Nephron progenitor cell (in vitro differentiated cells): Measurements from ENCODE around the gene LAMA4.

ENCODE experiments used
- DNase-seq: peaks from one replicate; pipeline ENCODE4 v3.0.0; 2021
- H3K27ac Mint-ChIP-seq: 2 replicates; pipeline ENCODE4 v1.8.0; 2021; ENCODE audit warnings: mild to moderate bottlenecking, moderate library complexity, mixed read lengths
- H3K27me3 Mint-ChIP-seq: 2 replicates; pipeline ENCODE4 v1.8.0; 2021; ENCODE audit warnings: mild to moderate bottlenecking, low read depth, mixed read lengths; ENCODE audit not compliant: poor library complexity
- H3K36me3 Mint-ChIP-seq: 2 replicates; pipeline ENCODE4 v1.8.0; 2021; ENCODE audit warnings: low read depth, mixed read lengths
- H3K4me1 Mint-ChIP-seq: 2 replicates; pipeline ENCODE4 v1.8.0; 2021; ENCODE audit warnings: mixed read lengths
- H3K4me3 Mint-ChIP-seq: 2 replicates; pipeline ENCODE4 v1.8.0; 2021; ENCODE audit warnings: mild to moderate bottlenecking, moderate library complexity, mixed read lengths
- H3K9me3 Mint-ChIP-seq: 2 replicates; pipeline ENCODE4 v1.8.0; 2021; ENCODE audit warnings: mild to moderate bottlenecking, moderate library complexity, mixed read lengths
- TF ChIP-seq, protein P1 (sequence below): fragments of 200-600 bp; sonication (generic); IDR thresholded peaks from 2 replicates; pipeline ENCODE4 v1.5.0; 2021; ENCODE audit warnings: antibody characterized with exemption

The LAMA4 gene

DNA sequence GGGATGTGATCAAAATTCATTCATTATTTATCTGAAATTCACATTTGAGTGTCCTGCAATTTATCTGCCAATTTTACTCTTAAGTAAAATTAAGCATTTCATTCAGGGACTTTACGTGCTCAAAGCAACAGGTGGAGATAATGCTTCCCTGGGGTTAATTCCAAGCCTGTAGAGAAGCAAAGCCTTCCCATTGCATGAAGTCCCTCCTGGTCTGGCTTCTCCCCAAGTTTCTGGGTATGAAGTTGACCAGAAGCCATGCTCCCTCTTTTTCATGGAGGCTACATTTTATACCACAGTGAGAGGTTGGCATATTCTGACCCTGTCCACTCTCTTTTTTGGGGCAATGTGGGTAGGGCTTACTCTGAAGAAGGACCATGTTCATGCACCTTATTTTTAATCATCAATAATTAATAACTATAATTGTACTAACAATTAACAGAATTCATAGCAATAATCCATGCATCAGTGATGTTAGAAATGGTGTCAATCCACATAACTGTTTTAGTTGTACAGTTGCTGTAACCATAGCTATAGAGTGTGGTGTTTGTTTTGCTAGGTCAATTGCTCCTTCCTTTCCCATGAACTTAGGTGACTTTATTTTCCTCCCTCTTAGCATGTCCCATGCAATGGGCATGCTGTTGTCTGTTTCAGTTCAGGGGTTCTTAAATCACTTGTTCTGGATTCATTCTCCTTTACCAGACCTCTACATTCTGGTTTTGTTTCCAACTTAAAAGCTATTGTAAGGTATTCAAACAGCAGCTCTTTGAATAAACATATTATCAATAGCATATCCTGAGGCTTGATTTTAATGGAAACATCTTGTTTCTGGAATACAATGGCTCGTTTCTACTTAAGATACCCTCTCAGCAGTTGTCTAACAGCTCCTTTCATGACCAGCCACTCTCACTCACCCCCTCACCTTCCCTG is 1.5 kb downstream of the LAMA4 start:
- peak overlapping the region; percentile 89 for H3K4me3 Mint-ChIP-seq
- H3K36me3 Mint-ChIP-seq = peaks cover 18% of the 10 kb centered on the region
- peaks cover 33% of the 10 kb centered on the region for H3K4me1 Mint-ChIP-seq
- TF ChIP-seq, protein P1, sequence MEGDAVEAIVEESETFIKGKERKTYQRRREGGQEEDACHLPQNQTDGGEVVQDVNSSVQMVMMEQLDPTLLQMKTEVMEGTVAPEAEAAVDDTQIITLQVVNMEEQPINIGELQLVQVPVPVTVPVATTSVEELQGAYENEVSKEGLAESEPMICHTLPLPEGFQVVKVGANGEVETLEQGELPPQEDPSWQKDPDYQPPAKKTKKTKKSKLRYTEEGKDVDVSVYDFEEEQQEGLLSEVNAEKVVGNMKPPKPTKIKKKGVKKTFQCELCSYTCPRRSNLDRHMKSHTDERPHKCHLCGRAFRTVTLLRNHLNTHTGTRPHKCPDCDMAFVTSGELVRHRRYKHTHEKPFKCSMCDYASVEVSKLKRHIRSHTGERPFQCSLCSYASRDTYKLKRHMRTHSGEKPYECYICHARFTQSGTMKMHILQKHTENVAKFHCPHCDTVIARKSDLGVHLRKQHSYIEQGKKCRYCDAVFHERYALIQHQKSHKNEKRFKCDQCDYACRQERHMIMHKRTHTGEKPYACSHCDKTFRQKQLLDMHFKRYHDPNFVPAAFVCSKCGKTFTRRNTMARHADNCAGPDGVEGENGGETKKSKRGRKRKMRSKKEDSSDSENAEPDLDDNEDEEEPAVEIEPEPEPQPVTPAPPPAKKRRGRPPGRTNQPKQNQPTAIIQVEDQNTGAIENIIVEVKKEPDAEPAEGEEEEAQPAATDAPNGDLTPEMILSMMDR = no peak
- H3K27me3 Mint-ChIP-seq = peaks cover 58% of the 10 kb centered on the region
- peaks cover 14% of the 10 kb centered on the region for H3K9me3 Mint-ChIP-seq
- no peak overlapping the region for H3K27ac Mint-ChIP-seq
- DNase-seq = no peak

DNA sequence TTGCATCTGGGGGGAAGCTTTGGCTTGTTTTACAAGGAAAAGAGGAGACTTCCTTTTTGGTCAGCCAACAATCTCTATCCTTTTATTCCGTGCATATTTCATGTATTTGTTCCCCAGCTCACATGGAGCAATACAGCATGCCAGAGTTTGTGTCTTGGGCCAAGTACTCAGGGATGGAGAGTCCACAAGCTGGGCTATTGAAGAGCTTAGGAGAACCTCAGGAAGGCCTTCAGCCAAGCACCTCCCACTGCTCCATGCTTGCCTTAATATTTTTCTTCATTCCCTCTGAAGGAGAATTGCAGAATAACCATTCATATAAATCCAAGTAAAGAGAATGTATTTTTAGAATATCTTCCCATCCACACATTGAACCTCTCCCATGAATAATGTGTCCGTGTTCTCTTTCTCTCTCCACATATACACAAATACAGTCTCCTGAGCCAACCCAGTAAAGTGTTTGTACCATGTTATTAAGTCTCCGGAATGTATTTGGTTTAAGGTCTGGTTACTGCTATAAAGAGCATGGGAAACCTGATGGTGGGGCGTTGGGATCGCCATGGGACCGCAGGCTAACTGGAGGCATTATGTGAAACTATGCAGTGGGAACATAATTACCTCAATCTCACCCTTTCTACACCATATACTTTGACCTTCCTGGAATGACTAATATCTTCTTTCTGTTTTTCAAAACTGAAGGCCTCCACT is 3.0 kb downstream of the LAMA4 start:
- peaks cover 58% of the 10 kb centered on the region for H3K27me3 Mint-ChIP-seq
- TF ChIP-seq, protein P1 = no peak
- peaks cover 33% of the 10 kb centered on the region for H3K4me1 Mint-ChIP-seq
- peak overlapping the region; percentile 12 for H3K4me3 Mint-ChIP-seq
- peaks cover 14% of the 10 kb centered on the region for H3K9me3 Mint-ChIP-seq
- H3K36me3 Mint-ChIP-seq = peaks cover 21% of the 10 kb centered on the region
- DNase-seq = no peak
- no peak overlapping the region for H3K27ac Mint-ChIP-seq

DNA sequence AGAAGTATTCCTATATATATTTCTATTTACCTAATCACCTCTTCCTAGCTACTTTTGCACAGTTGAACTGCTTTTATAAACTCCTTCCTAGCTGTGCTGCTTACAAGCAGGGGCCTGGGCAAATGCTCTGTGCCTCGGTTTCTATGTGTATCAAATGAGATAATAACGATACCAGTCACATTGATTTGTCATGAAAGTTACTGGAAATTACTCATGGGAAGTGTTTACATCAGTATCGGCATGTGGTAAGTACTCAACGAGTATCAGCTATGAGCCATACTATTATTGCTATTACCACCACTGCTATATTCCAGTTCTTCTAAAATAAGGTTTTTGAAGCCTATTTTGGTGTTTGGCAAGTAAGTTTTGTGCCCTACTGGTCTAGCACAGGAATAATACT is 4.9 kb downstream of the LAMA4 start:
- H3K4me1 Mint-ChIP-seq = peaks cover 25% of the 10 kb centered on the region
- peaks cover 24% of the 10 kb centered on the region for H3K36me3 Mint-ChIP-seq
- H3K9me3 Mint-ChIP-seq = peaks cover 14% of the 10 kb centered on the region
- TF ChIP-seq, protein P1 = no peak
- DNase-seq = no peak
- peaks cover 53% of the 10 kb centered on the region for H3K27me3 Mint-ChIP-seq
- H3K4me3 Mint-ChIP-seq = no peak overlapping the region
- no peak overlapping the region for H3K27ac Mint-ChIP-seq

DNA sequence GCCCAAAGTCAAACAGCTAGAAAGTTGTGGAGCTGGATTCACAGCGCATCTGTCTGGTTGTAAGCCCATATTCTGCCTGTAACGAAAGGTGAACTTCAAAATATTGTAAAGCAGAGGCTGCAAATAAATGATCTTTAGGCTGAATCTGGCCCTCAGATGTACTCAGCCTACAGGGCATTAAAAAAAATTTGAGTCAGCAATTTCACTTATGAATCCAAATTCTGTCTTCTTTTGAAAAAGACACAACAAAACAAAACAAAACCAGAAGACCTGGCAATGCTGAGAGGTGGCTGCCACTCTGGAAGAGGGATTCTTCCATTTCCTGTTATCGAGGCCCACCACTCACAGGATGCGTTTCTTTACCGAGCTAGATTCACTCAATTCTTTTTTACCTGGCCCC is 7.1 kb downstream of the LAMA4 start:
- Mint-ChIP-seq H3K4me1 (peaks cover 10% of the 10 kb centered on the region), H3K27ac (no peak overlapping the region)

DNA sequence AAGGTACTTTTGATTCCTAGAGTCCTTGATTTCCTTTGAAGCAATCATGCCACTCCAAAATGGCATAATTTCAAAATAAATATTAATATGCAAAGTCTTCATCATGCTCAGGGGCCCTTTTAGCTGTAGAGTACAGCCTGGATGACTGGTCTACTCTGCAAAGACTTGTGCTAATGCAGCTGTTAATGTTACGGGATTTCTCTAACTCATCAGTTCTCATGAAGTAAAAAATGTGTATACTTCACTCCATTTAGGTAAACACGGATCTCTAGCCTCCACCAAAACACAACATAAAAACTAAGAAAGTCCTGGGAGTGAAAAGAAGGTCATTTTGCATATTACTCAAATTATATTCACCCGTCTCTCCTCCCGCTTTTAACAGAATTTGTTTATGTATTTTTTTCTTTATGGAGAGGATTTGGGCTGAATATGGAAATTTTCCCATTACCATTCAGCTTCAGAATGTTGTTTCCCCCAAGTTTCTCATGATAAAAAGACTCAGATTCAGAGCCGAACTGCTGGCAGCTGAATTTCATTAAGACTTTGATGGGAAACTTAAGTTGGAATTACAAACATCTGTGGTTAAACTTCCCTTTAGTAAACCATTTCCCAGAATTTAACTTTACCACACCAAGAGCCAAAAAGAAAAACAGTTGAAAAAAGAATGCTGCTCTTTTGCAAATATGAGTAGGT is 8.7 kb downstream of the LAMA4 start:
- Mint-ChIP-seq H3K27me3 (peaks cover 20% of the 10 kb centered on the region), H3K4me1 (peaks cover 6% of the 10 kb centered on the region), H3K27ac (no peak overlapping the region), H3K36me3 (peaks cover 15% of the 10 kb centered on the region), H3K9me3 (peaks cover 3% of the 10 kb centered on the region), H3K4me3 (no peak overlapping the region)
- DNase-seq = no peak
- TF ChIP-seq, protein P1 = no peak

More for the DNA sequence above, 7.1 kb downstream of the LAMA4 start:
- H3K4me3 Mint-ChIP-seq = no peak overlapping the region
- TF ChIP-seq, protein P1 = no peak
- peaks cover 26% of the 10 kb centered on the region for H3K36me3 Mint-ChIP-seq
- peaks cover 14% of the 10 kb centered on the region for H3K9me3 Mint-ChIP-seq
- peaks cover 31% of the 10 kb centered on the region for H3K27me3 Mint-ChIP-seq
- DNase-seq = no peak
